BE2C (cell line): ENCODE measurements around the gene NRL.
"Not testable (repeated sequence)": the region's sequence is repeated elsewhere in the genome, so short reads cannot be mapped to it uniquely, and the experiment has no call there.

ENCODE experiments used
- DNase-seq: peaks from one replicate; pipeline ENCODE4 v3.0.0-alpha.2; 2020
- H3K27me3 ChIP-seq: fragments of 250-450 bp; sonication (Bioruptor Pico); 2 replicates; pipeline ENCODE4 v1.5.1; 2020; ENCODE audit warnings: mild to moderate bottlenecking
- H3K36me3 ChIP-seq: fragments of 250-450 bp; sonication (Bioruptor Pico); 2 replicates; pipeline ENCODE4 v1.5.1; 2020; ENCODE audit warnings: mild to moderate bottlenecking
- H3K4me1 ChIP-seq: fragments of 250-450 bp; sonication (Bioruptor Pico); 2 replicates; pipeline ENCODE4 v1.5.1; 2020
- H3K4me3 ChIP-seq: 2 replicates; pipeline ENCODE4 v1.5.1; 2011; ENCODE audit warnings: low read depth, low read length
- H3K9me3 ChIP-seq: fragments of 250-450 bp; sonication (Bioruptor Pico); 2 replicates; pipeline ENCODE4 v1.5.1; 2020
- CTCF ChIP-seq: IDR thresholded peaks from 2 replicates; pipeline ENCODE4 v1.5.1; 2012; ENCODE audit warnings: mild to moderate bottlenecking, low read depth, low read length

The NRL gene

GRCh38 chr14:24113801-24114531, 783 bp downstream of the NRL start:
- no peaks in the 10 kb centered on the region for H3K9me3 ChIP-seq
- no peak for TF ChIP-seq CTCF
- H3K4me1 ChIP-seq: no peaks in the 10 kb centered on the region; the same call in 1 of the 2 replicates
- H3K27me3 ChIP-seq: no peaks in the 10 kb centered on the region
- peak overlapping the region; percentile 84 for H3K4me3 ChIP-seq
- peak; percentile 85 for DNase-seq
- no peaks in the 10 kb centered on the region for H3K36me3 ChIP-seq

DNA sequence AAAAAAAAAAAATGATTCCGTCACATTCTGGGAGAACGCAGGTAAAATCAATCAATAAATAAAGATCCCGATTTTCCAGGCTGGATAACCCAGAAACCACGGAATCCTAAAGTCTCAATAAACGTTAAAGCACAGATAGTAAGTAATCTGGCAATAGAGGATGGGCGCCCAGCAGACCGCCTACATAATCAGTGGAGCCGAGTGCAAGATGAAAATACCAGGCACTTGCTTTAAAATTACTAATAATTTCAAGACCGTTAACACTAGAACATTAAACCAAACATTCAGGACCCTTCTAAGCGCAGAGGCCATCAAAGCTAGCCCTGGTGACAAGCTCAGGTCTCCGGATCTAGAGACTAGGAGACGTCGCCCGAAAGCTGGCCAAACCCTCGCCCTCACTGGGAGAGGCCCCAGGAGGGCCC, 1.4 kb downstream of the NRL start:
- TF ChIP-seq CTCF: no peak
- H3K9me3 ChIP-seq: no peaks in the 10 kb centered on the region
- H3K27me3 ChIP-seq: no peaks in the 10 kb centered on the region
- peak overlapping the region; percentile 84 for H3K4me3 ChIP-seq
- no peaks in the 10 kb centered on the region for H3K36me3 ChIP-seq
- no peaks in the 10 kb centered on the region; the same call in 1 of the 2 replicates for H3K4me1 ChIP-seq
- no peak for DNase-seq

DNA sequence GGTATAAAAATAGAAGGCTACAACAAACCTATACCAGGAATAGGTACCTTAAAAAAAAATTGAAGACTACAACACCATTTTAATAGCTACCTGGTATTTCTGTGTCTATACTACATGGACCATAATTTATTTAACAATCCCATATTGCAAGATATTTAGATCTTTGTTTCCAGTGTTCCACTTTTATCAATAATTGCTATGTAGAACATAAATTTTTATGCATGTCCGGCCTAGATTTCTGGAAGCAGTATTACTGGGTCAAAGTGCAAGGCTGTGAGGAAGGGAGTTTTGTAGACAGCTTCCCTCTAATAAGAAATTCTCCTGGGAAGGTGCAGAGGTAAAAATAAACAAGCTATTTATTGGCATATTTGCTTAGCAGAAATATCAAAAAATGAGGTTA, 4.2 kb downstream of the NRL start:
- H3K4me1 ChIP-seq: no peaks in the 10 kb centered on the region; the same call in 1 of the 2 replicates
- no peaks in the 10 kb centered on the region for H3K9me3 ChIP-seq
- H3K27me3 ChIP-seq: no peaks in the 10 kb centered on the region
- H3K4me3 ChIP-seq: no peak overlapping the region
- no peaks in the 10 kb centered on the region for H3K36me3 ChIP-seq
- no peak for DNase-seq
- no peak for TF ChIP-seq CTCF

DNA sequence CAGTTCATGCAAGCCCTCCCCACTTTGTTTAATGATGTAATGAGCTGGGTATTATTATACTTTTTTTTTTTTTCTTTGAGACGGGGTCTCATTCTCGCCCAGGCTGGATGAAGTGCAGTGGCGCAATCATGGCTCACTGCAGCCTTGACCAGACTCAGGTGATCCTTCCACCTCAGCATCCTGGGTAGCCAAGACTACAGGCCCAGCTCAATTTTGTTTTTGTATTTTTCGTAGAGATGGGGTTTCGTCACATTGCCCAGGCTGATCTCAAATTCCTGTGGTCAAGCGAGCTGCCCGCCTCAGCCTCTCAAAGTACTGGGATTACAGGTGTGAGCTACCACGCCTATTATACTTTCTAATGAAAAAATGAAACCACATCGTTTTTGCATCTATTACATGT, 4.7 kb downstream of the NRL start:
- Histone ChIP-seq H3K9me3 (no peaks in the 10 kb centered on the region), H3K36me3 (no peaks in the 10 kb centered on the region), H3K4me1 (no peaks in the 10 kb centered on the region), H3K4me3 (no peak overlapping the region), H3K27me3 (no peaks in the 10 kb centered on the region)
- DNase-seq: no peak
- TF ChIP-seq CTCF: no peak

GRCh38 chr14:24108336-24108874, 6.3 kb downstream of the NRL start:
- H3K27me3 ChIP-seq: no peaks in the 10 kb centered on the region
- H3K9me3 ChIP-seq: no peaks in the 10 kb centered on the region
- no peak for TF ChIP-seq CTCF
- DNase-seq: no peak
- peaks cover 4% of the 10 kb centered on the region for H3K36me3 ChIP-seq
- H3K4me3 ChIP-seq: no peak overlapping the region
- H3K4me1 ChIP-seq: no peaks in the 10 kb centered on the region

- Histone ChIP-seq H3K27me3 (no peaks in the 10 kb centered on the region), H3K9me3 (no peaks in the 10 kb centered on the region), H3K4me3 (no peak overlapping the region), H3K4me1 (no peaks in the 10 kb centered on the region), H3K36me3 (peaks cover 12% of the 10 kb centered on the region)
- no peak for TF ChIP-seq CTCF
- no peak for DNase-seq
Observed at GRCh38 chr14:24106672-24107271, 8.0 kb downstream of the NRL start.

DNA sequence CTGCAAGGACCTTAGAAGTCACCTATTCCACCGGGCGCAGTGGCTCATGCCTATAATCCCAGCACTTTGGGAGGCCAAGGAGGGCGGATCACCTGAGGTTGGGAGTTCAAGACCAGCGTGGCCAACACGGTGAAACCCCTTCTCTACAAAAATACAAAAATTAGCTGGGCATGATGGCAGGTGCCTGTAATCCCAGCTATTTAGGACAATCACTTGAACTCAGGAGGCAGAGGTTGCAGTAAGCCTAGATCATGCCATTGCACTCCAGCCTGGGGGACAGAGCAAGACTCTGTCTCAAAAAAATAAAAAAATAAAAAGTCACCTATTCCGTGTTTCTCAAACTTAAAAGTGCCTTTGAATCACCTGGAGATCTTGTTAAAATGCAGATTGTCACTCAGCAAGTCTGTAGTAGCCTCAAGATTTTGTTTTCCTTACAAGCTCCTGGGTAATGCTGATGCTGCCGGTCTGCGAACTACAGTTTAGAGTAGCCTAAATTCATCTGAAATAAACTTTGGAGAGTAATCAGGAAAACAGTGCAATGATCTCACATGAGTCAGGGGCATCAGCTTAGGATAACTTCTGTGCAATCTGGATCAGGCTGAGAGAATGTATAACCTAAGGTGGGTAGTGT, 9.0 kb downstream of the NRL start:
- H3K9me3 ChIP-seq, H3K4me1 ChIP-seq, H3K27me3 ChIP-seq, H3K4me3 ChIP-seq, DNase-seq: not testable (repeated sequence)
- peaks cover 12% of the 10 kb centered on the region for H3K36me3 ChIP-seq
